Activated CD8-positive, alpha-beta T cell treated with anti-CD3 and anti-CD28 coated beads, Interleukin-2, amount 10 ng/mL, durations not matched to agents 7 days and 5 days (primary cell): ENCODE data around the gene RICTOR. TPM values are rescaled to one million over a fixed set of nuclear protein-coding genes. Genes with fewer than 3 reads are reported as not detected.

ENCODE experiments used
- ATAC-seq: fragments of 150-1000 bp; cut with Tn5 transposase; one replicate; pipeline ENCODE4 v1.10.0; 2021; ENCODE audit warnings: moderate library complexity
- CTCF ChIA-PET: fragments of 350-600 bp; sonication (Branson Sonifier 250); formaldehyde crosslinking; loops from one replicate; lab custom pipeline; 2021; ENCODE audit warnings: antibody characterized with exemption; lab: Charles Lee
- POLR2A ChIA-PET: fragments of 350-600 bp; sonication (Branson Sonifier 250); formaldehyde crosslinking; loops from one replicate; lab custom pipeline; 2021; ENCODE audit warnings: antibody characterized with exemption; lab: Charles Lee
- DNase-seq: peaks from one replicate; pipeline ENCODE4 v3.0.0-alpha.2; 2020
- H3K27ac Mint-ChIP-seq: one replicate; pipeline ENCODE4 v1.8.0; 2021; ENCODE audit warnings: mild to moderate bottlenecking, mixed read lengths
- H3K27me3 Mint-ChIP-seq: one replicate; pipeline ENCODE4 v1.8.0; 2021; ENCODE audit warnings: low read depth, mixed read lengths
- H3K36me3 Mint-ChIP-seq: one replicate; pipeline ENCODE4 v1.8.0; 2021; ENCODE audit warnings: low read depth, mixed read lengths
- H3K4me1 Mint-ChIP-seq: one replicate; pipeline ENCODE4 v1.8.0; 2021; ENCODE audit warnings: low read depth, mixed read lengths
- H3K4me3 Mint-ChIP-seq: one replicate; pipeline ENCODE4 v1.8.0; 2021; ENCODE audit warnings: mild to moderate bottlenecking, mixed read lengths
- H3K9me3 Mint-ChIP-seq: one replicate; pipeline ENCODE4 v1.8.0; 2022; ENCODE audit warnings: mixed read lengths; ENCODE audit not compliant: insufficient read depth
- total RNA-seq, 2 experiments: library from RNA; stranded (reverse); gene quantifications; one replicate each; pipeline ENCODE4 v1.2.3, GENCODE V29; 2021

The RICTOR gene
- total RNA-seq, 2 experiments from 2014 or later = 38.8 to 41.6 TPM

GRCh38 chr5:39113354-39113953 is 39.3 kb upstream of the RICTOR start:
- DNase-seq (no peak), ATAC-seq (no peak)
- Mint-ChIP-seq H3K27ac (no peak overlapping the region), H3K4me1 (peaks cover 14% of the 10 kb centered on the region), H3K36me3 (peaks cover 60% of the 10 kb centered on the region), H3K4me3 (no peak overlapping the region), H3K27me3 (no peaks in the 10 kb centered on the region), H3K9me3 (no peaks in the 10 kb centered on the region)
- POLR2A ChIA-PET = no interaction called here
- CTCF ChIA-PET = interaction anchor here (1.0 to 1.3 kb wide), 2 partner anchors 33 to 104 kb away, joined by 4 read pairs; no protein-coding TSS in a partner anchor

DNA sequence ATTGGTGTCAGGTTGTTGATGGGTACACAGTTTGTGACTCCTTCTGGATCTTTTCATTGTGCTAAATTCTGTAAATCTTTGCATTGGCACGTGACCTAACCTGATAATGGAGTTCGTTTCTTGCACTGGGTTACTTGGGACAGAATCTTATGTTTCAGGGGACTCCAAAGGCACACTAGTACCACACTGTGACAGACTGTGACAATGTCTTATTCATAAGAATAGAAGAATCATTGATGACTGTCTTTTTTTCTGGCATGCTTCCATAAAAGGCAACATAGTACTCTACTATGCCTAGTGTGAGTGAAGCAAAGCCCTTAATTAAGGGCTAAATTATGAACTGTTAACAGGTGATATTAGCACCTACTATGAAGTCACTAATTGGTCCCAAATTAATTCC is 35.4 kb upstream of the RICTOR start:
- DNase-seq (no peak), ATAC-seq (no peak)
- POLR2A ChIA-PET = no interaction called here
- no peaks in the 10 kb centered on the region for H3K27me3 Mint-ChIP-seq
- peaks cover 37% of the 10 kb centered on the region for H3K36me3 Mint-ChIP-seq
- H3K27ac Mint-ChIP-seq = peak overlapping the region; percentile 9
- H3K4me1 Mint-ChIP-seq = no peaks in the 10 kb centered on the region
- no peak overlapping the region for H3K4me3 Mint-ChIP-seq
- H3K9me3 Mint-ChIP-seq = no peaks in the 10 kb centered on the region
- CTCF ChIA-PET = no interaction called here

DNA sequence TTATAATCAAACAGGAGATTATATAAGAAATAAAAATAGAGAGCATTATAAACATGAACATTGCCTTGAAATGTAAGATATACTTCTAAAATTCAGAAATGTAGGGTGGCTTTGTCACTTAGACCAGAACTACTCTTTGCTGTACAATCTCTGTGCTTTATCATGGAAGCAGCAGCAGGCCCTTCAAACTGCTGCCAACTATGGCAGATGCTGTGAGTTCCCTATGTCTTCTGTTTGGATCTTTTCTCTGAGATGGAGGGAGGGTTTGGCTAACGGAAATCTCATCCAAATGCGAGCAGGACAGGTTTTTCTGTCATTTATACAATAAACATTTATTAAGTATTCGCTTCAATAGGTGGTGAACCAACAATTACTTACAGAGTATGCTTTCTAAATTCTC is 34.8 kb upstream of the RICTOR start:
- Mint-ChIP-seq H3K4me3 (no peak overlapping the region), H3K9me3 (no peaks in the 10 kb centered on the region), H3K36me3 (peaks cover 36% of the 10 kb centered on the region), H3K27ac (no peak overlapping the region), H3K4me1 (no peaks in the 10 kb centered on the region), H3K27me3 (no peaks in the 10 kb centered on the region)
- DNase-seq = no peak
- POLR2A ChIA-PET = no interaction called here
- ATAC-seq = no peak
- CTCF ChIA-PET = no interaction called here

DNA sequence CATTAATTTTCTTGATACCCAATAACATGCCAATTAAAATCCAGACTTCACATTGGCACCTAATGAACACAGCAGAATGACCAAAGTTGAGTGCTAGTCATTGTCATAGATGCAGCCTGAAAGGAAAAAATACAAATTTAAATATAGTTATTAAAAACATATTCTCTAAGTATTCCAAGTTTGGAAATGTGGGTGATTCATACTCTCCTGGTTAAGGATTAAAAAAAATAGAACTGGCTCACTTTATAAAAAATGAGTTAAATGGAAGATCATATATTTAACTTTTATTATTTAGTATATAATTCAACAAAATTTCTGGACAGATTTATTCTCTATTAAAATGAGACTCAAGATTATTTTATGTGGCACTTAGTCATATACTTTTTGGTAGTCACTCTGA is 33.2 kb upstream of the RICTOR start:
- ChIA-PET CTCF (no interaction called here), POLR2A (no interaction called here)
- DNase-seq (no peak), ATAC-seq (no peak)
- Mint-ChIP-seq H3K27me3 (no peaks in the 10 kb centered on the region), H3K9me3 (no peaks in the 10 kb centered on the region), H3K4me3 (no peak overlapping the region), H3K27ac (no peak overlapping the region), H3K36me3 (peaks cover 43% of the 10 kb centered on the region), H3K4me1 (no peaks in the 10 kb centered on the region)

- no peaks in the 10 kb centered on the region for H3K27me3 Mint-ChIP-seq
- H3K9me3 Mint-ChIP-seq = no peaks in the 10 kb centered on the region
- H3K36me3 Mint-ChIP-seq = peaks cover 44% of the 10 kb centered on the region
- ChIA-PET CTCF (no interaction called here), POLR2A (no interaction called here)
- no peak overlapping the region for H3K4me3 Mint-ChIP-seq
- H3K27ac Mint-ChIP-seq = no peak overlapping the region
- H3K4me1 Mint-ChIP-seq = peaks cover 1% of the 10 kb centered on the region
- DNase-seq (no peak), ATAC-seq (no peak)
These were observed 32.1 kb upstream of the RICTOR start for GRCh38 chr5:39106322-39106721.

GRCh38 chr5:39104221-39104620 is 30.0 kb upstream of the RICTOR start:
- ChIA-PET POLR2A (no interaction called here), CTCF (interaction anchor here (1.0 kb wide), 1 partner anchor 9 kb away, joined by 3 read pairs; no protein-coding TSS in a partner anchor)
- Mint-ChIP-seq H3K4me3 (no peak overlapping the region), H3K27me3 (no peaks in the 10 kb centered on the region), H3K36me3 (peaks cover 40% of the 10 kb centered on the region), H3K27ac (no peak overlapping the region), H3K4me1 (peaks cover 14% of the 10 kb centered on the region), H3K9me3 (no peaks in the 10 kb centered on the region)
- no peak for DNase-seq
- no peak for ATAC-seq

- H3K4me1 Mint-ChIP-seq = peaks cover 14% of the 10 kb centered on the region
- ATAC-seq = no peak
- no peaks in the 10 kb centered on the region for H3K27me3 Mint-ChIP-seq
- peaks cover 35% of the 10 kb centered on the region for H3K36me3 Mint-ChIP-seq
- H3K4me3 Mint-ChIP-seq = no peak overlapping the region
- H3K9me3 Mint-ChIP-seq = no peaks in the 10 kb centered on the region
- CTCF ChIA-PET = interaction anchor here (1.2 kb wide), 1 partner anchor 22 kb away, joined by 4 read pairs; no protein-coding TSS in a partner anchor
- POLR2A ChIA-PET = interaction anchor here (0.7 kb wide), 1 partner anchor 109 kb away, joined by 3 read pairs; no protein-coding TSS in a partner anchor
- no peak overlapping the region for H3K27ac Mint-ChIP-seq
- DNase-seq = no peak
These were observed 28.5 kb upstream of the RICTOR start for GRCh38 chr5:39102684-39103155.

DNA sequence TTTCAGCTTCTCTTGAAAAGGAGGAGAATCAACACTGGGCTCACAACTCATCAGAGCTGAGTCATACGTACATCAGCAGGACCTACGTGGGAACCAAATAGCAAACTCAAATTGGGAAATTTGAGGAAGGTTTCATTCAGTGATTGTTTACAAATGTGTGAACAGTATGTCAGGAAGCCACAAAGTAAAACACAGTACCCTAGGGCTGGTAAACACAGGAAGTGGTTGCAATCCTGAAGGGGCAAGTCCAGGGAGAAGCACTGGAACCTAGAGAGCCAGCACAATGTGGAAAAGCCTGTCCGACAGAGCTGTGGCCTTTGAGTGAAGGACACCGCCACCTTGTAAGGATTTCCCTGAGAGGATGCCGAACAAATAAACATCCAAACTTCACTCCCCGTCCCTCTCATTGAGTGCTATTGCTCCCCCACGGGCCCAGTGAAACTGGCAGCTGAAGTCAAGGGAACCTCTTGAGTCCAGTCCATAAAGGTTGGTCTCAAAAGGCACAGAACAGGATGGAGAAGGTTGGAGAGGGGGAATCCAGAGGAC is 26.7 kb upstream of the RICTOR start:
- ATAC-seq = no peak
- H3K36me3 Mint-ChIP-seq = peaks cover 30% of the 10 kb centered on the region
- no peaks in the 10 kb centered on the region for H3K9me3 Mint-ChIP-seq
- POLR2A ChIA-PET = no interaction called here
- peak overlapping the region; percentile 8 for H3K27ac Mint-ChIP-seq
- no peaks in the 10 kb centered on the region for H3K27me3 Mint-ChIP-seq
- no peak for DNase-seq
- peaks cover 14% of the 10 kb centered on the region for H3K4me1 Mint-ChIP-seq
- H3K4me3 Mint-ChIP-seq = no peak overlapping the region
- CTCF ChIA-PET = interaction anchor here (1.1 kb wide), 1 partner anchor 20 kb away, joined by 5 read pairs; no protein-coding TSS in a partner anchor

DNA sequence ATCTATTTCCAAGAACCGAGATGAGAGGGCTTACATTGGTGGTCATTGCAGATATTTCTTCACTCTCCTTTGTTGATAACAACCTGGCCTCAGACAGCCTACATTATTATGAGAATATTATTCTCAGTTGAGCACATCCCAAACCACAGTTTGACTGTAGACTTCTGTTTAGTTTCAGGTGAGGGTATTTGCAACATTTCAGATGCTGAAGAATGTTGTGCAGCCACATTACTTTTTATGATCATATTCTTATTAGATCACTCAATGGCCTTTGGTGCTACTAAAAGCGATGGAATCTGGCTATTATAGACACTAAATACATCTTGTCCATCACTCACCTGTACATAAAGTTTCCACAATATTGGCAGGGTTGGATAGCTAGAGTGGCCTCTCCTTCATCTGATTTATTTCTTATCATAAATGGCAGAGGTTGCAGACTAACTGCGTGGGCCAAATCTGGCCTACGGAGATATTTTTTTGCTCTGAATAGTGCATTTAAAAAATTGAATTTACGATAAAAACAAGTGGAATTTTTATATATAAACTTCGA is 26.2 kb upstream of the RICTOR start:
- H3K27me3 Mint-ChIP-seq = no peaks in the 10 kb centered on the region
- ATAC-seq = no peak
- peaks cover 14% of the 10 kb centered on the region for H3K4me1 Mint-ChIP-seq
- POLR2A ChIA-PET = no interaction called here
- no peaks in the 10 kb centered on the region for H3K9me3 Mint-ChIP-seq
- H3K27ac Mint-ChIP-seq = no peak overlapping the region
- peaks cover 28% of the 10 kb centered on the region for H3K36me3 Mint-ChIP-seq
- CTCF ChIA-PET = interaction anchor here (1.1 kb wide), 1 partner anchor 19 kb away, joined by 5 read pairs; no protein-coding TSS in a partner anchor
- DNase-seq = no peak
- no peak overlapping the region for H3K4me3 Mint-ChIP-seq

DNA sequence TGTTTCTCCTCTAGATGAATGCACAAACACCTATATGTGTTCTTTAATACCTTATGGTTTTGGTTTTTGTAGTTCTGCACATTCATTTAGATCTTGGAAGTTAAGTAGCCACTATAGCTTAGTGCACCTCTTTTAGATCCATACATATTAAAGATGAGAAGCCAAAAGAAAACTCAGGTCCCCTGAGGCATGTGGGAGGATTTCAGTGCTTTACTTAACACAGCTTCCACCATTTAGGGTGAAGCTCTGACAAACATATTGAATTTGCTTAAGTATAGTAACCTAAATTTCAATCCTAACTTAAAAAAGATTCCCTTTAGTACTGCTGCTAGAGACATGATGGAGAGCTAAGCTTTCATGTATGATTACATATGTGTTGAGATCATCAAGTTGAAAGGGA is 25.6 kb upstream of the RICTOR start:
- ATAC-seq = no peak
- H3K4me3 Mint-ChIP-seq = no peak overlapping the region
- POLR2A ChIA-PET = no interaction called here
- no peaks in the 10 kb centered on the region for H3K9me3 Mint-ChIP-seq
- H3K27ac Mint-ChIP-seq = no peak overlapping the region
- CTCF ChIA-PET = interaction anchor here (2.7 kb wide), 1 partner anchor 19 kb away, joined by 14 read pairs; no protein-coding TSS in a partner anchor
- H3K4me1 Mint-ChIP-seq = peaks cover 14% of the 10 kb centered on the region
- H3K36me3 Mint-ChIP-seq = peaks cover 26% of the 10 kb centered on the region
- no peaks in the 10 kb centered on the region for H3K27me3 Mint-ChIP-seq
- DNase-seq = no peak

DNA sequence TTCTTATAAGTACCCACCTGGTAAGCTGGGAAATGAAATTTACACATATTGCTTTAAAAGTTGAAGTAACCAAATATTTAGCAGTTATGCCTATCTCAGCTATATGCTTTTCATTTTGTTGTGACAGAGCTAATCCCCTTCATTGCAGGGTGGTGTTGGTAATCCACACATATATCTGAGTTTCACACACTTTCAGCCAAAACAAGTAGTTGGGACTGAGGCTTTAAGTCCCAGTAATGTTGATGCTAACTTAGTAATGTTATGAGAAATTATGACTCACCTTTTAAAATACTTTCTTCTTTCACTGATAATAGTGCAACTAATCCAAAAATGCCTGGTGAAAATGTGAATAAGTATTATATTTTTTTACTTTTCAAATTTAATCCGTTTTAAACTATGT is 19.2 kb upstream of the RICTOR start:
- Mint-ChIP-seq H3K36me3 (no peaks in the 10 kb centered on the region), H3K27ac (no peak overlapping the region), H3K4me3 (no peak overlapping the region), H3K4me1 (no peaks in the 10 kb centered on the region), H3K9me3 (no peaks in the 10 kb centered on the region), H3K27me3 (peaks cover 23% of the 10 kb centered on the region)
- POLR2A ChIA-PET = no interaction called here
- DNase-seq (no peak), ATAC-seq (no peak)
- CTCF ChIA-PET = no interaction called here
